HG03520 (cell line): Measurements from ENCODE around the gene FRAT2.
A peak's percentile ranks its signal among the peaks of the same experiment; 100 is the strongest.

Source experiments
- ATAC-seq: cut with Tn5 transposase; IDR thresholded peaks from one replicate; pipeline ENCODE4 v1.9.1; 2021; ENCODE audit warnings: mild to moderate bottlenecking, moderate library complexity; ENCODE audit not compliant: unreplicated experiment

The FRAT2 gene

DNA sequence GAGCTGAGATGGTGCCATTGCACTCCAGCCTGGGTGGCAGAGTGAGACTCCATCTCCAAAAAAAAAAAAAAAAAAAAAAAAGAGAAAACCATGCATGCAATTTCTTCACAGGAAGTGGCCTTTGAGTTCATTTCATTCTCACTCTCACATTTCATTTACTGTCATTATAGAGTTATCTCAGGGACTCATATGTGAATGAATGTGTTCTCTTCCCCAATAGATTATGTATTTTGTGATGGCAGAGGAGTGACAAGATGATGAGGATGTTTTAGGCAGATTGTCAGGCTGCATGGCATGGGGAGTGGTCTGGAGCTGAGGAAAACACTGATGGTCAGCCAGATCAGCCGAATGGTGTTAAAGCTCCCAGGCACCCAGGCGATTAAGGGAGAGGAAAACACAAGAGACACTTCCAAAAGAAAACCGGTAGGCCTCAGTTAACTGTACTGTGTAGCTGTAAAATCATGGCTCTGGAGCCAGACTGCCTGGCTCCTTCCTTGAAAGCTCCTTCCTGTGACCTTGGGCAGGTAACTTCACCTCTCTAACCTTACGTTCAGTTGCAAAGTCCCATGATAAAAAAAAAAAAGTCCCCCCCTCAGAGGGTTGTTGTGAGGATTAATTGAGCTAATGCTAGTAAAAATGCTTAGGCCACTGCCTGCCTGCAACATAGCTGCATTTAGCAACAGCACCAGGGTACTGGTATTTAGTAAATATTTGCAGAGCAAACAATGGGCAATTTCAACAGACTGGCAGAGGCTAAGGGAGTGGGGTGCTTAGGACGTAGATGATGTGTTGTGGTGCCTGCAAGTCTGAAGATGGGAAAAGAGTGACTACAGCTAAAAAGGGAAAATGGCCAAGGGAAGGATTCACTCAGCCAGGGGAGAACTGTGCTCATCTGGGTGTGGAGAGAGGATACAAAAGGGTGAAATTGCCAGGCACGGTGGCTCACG is 6.9 kb downstream of the FRAT2 start:
- ATAC-seq, result no peak

DNA sequence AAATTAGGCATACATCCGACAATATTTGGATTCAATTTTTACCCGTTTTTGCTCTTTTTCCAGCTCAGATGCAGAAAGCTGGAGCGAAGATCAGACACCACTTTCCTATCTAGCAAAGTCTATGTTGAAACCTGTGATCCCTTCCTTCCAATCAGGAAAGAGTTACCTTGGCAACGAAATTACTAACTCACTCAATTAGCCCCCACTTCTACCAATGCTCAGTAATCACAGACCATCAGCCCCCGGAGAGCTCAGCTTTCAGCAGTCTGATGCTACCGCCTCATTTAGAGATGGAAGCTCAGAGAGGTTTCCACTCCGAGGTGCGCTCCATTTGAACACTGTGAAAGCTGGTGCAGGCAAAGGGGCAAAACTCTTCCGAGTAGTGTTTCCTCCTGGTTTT is 8.8 kb downstream of the FRAT2 start:
- no peak for ATAC-seq

DNA sequence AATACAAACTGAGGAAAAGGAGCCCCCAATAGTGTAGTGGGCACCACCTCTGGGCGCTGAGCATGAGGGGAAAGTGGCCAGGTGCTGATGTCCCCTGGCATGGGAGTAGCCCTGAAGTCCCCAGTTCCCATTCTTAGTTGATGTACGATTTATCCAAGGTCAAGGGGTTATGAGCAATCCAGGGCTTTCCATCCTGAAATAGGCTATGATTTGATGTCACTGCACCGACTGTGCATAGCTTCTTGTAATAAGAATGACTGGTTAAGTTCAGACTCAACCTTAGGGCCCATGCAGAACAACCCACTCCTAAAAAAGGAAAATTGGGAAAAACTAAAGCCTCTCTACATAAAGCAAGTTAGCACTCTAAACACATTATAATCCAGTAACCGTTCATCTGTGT is 11.0 kb downstream of the FRAT2 start:
- no peak for ATAC-seq

DNA sequence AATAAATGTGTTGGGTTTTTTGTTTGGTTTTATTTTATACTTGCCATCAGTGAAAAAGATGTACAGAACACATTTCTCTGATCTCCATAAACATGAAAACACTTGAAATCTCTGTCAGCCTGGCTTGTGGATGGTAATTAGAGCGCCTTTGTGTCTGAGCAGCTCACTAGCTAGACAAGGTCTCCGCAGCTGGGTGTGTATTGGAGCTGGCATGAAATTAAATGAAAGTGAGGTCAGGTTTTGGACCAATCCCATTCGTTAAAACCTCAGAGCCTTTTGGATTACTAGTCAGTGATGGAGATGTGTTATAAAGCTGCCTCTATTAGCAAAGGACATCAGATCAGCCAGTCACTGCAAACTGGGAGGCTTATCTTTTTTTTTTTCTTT is 12.7 kb downstream of the FRAT2 start:
- ATAC-seq, result no peak

DNA sequence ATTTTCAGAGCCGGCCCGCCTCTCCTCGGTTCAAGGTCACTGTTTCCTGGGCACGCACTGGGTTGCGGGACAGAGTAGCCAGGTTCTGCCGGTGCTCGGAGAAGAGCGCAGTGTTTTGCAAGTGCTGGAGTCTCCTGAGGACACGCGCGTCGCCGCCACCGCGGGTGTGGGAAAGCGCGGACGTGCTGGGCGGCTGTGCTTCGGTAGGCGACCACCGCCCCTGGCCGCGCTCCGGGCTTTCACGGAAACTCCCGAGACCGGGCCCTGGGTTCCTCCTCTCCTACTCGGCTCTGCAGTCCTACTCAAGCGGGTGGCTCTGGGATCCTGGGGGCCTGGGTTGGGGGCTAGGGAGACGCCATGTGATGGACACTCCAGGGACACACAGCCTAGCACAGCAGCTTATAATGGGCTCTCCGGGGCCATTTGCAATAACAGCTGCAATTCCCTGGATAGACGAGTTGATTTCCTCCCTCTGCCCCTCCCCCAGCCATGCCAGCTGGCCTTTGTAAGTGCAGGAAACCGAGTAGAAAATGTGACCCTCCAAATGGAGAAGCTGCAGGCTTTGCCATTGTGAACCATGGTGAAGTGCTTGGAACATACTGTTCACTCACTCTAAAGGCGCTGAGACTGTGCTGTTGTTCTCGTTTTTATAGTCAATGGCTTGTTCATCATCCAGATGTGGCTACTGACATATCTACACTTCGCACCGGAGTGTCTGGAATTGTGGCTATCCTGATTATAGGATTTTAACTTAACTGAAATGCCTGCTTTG is 13.3 kb downstream of the FRAT2 start:
- ATAC-seq, result no peak

DNA sequence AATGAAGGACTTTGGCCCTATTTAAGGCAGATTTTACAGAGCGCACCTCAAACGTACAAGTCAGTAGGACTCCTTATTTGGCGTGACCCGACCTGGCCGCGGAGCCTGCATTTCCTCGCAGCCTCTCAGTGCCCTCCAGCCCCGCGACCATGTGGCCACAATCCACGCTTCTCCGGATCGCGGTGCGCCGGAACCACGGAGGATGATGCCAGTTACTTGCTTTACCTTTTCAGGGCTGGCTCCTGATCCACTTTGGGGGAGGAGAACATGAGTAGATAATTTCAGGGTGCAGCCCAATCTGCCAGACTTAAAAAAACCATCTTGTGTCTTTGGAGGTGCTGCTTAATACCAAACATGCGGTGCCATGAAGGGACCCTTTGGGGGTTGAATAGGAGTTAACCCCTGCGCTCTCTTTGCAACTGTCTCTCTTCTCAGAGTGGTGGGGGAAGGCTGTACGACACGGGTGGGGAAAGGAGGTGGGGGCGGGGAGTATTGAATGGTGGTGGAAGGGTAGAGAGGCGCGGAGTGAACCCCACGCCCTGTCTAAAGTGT is 14.0 kb downstream of the FRAT2 start:
- ATAC-seq, result no peak

DNA sequence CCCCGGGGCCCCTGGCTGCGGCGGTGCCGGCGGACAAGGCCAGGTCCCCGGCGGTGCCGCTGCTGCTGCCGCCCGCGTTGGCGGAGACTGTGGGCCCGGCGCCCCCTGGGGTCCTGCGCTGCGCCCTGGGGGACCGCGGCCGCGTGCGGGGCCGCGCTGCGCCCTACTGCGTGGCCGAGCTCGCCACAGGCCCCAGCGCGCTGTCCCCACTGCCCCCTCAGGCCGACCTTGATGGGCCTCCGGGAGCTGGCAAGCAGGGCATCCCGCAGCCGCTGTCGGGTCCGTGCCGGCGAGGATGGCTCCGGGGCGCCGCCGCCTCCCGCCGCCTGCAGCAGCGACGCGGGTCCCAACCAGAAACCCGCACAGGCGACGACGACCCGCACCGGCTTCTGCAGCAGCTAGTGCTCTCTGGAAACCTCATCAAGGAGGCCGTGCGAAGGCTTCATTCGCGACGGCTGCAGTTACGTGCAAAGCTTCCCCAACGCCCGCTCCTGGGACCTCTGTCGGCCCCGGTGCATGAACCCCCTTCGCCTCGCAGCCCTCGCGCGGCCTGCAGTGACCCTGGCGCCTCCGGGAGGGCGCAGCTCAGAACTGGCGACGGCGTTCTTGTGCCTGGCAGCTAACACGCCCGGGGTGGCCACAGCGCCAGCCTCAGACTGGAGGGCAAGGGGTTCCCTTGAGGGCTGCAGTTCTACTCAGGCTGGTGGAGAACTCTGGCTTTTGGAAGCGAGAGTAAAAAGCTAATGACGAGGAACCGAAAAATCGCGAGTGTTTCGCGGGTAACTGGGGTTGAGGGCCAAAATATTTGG is 14.7 kb downstream of the FRAT2 start:
- peak; percentile 27 for ATAC-seq

DNA sequence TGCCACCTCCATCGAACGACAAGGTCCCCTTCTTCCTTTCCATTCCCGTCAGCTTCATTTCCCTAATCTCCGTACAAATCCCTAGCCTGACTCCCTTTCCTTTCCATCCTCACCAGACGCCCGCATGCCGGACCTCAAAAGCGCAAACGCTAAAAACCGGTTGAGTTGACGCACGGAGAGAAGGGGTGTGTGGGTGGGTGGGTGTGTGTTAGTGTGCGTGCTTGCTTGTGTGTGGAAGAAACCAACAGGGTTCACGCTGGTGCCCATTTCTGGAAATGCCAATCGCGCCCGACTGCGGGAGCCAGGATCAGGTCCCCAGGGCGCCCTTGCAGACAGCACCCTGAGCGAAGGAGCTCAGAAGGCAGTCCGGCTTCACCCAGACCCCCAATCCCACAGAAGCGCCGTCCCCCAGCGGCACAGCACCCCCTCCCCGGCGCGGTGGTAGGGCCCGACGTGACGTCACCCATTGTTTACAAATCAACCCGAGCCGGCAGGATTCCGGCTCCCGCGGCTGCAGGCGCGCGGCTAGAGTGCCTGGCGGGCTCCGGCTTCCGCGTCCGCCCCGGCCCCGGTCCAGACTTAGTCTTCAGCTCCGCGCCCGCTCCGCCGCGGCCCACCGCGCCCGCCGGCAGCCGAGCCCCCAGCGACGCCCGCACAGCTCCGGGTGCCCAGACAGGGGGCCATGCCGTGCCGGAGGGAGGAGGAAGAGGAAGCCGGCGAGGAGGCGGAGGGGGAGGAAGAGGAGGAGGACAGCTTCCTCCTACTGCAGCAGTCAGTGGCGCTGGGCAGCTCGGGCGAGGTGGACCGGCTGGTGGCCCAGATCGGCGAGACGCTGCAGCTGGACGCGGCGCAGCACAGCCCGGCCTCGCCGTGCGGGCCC is 15.5 kb downstream of the FRAT2 start, which contains the start of gene FRAT1:
Gene FRAT1 (plus strand): TSS at position 500 of the 880 bp plus-strand sequence. CDS start 183 bp downstream, at position 683.
- peak; percentile 66 for ATAC-seq

DNA sequence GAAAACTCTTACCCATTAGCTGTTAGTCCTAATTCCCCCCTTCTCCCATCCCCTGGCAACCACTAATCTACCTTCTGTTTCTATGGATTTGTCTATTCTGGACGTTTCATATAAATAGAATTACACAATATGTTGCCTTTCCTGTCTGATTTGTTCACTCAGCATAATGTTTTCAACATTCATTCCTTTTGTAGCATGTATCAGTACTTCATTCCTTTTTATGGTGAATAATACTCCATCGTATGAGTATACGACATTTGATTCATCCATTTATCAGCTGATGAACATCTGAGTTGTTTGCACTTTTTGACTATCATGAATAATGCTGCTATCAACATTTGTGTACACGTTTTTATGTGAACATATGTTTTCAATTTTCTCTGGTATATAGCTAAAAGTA is 19.9 kb downstream of the FRAT2 start:
- no peak for ATAC-seq

DNA sequence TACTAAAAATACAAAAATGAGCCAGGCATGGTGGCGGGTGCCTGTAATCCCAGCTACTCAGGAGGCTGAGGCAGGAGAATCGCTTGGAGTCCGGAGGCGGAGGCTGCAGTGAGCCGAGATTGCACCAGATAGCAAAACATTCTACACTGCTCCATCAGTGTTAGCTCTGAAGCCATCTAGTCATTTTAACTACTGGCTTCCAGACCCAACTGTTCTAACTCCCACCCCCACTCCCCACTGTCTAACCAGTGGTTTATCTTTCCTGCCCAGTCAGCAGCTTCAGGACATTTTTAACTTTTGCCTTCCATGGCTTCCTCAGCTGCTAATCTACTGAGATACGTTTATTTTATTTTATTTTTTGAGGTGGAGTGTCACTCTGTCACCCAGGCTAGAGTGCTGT is 21.6 kb downstream of the FRAT2 start:
- no peak for ATAC-seq

DNA sequence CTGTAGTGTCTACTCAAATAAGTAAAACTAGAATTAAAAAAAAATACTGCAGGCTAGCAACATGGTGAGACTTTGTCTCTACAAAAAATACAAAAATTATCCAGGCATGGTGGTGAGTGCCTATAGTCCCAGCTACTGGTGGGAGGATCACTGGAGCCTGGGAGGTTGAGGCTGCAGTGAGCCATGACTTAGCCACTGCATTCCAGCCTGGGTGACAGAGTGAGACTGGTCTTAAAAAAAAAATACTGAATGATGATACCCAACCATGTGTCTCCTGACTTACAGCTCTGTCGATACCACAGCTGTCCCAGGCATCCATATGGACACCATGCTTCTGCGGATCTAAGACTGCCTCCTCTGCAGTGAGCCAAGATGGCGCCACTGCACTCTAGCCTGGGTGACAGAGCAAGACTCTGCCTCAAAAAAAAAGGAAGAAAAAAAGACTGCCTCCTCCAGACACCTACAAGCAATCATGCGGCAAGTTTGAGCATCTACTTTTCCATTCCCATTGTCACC is 23.4 kb downstream of the FRAT2 start:
- ATAC-seq, result no peak

DNA sequence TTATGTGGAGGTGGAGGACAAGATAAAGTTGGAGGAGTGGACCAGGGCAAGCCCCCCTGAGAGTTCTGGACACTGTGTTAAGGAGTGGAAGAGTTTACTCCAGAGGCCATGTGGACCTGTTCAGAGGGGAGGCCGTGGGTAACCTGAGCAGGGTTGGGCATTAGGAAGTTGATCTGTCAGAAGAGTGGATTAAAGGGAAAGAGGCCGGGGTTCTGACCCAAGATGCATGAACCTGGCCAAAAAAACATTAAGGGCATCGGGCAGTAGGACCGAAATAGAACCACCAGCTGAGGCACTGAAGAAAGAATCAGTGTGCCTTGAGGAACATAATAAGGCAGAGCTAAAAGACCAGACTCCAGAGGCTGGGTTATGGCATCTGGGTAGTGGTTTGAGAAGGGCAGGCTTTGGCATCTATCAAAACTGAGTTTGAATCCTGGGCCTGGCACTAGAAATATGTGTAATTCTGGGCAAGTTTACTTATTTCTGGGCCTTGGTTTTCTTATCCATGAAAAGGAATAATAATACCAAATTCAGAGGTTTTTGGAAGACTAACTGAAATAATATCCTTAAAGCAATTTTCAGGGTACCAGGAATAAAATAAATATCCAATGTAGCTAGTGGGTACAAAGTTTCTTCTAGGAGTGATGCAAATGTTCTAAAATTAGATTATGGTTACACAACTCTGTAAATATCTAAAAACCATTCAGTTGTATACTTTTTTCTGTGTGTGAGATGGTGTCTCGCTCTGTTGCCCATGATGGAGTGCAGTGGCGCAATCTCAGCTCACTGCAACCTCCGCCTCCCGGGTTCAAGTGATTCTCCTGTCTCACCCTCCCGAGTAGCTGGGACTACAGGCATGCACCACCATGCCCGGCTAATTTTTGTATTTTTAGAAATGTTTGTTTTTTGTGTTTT is 26.4 kb downstream of the FRAT2 start:
- no peak for ATAC-seq

DNA sequence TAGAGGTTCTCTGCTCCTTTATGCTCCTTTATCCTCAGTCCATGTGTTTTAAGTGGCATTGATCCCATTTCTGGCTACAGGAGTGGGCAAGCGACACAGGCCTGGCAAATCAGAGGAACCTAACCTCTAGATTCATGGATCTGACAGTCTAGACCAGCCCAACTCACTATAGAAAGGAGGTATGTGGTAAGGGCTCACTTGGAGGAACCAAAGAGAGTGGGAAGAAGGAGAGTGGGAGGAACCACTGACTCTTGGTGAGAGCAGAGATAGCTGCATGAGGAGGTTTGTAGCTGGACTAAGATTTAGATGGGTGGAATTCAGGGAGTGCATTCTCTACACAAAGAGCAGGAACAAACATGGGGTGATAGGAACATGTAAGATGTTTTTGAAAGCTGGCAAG is 27.1 kb downstream of the FRAT2 start:
- ATAC-seq, result no peak

DNA sequence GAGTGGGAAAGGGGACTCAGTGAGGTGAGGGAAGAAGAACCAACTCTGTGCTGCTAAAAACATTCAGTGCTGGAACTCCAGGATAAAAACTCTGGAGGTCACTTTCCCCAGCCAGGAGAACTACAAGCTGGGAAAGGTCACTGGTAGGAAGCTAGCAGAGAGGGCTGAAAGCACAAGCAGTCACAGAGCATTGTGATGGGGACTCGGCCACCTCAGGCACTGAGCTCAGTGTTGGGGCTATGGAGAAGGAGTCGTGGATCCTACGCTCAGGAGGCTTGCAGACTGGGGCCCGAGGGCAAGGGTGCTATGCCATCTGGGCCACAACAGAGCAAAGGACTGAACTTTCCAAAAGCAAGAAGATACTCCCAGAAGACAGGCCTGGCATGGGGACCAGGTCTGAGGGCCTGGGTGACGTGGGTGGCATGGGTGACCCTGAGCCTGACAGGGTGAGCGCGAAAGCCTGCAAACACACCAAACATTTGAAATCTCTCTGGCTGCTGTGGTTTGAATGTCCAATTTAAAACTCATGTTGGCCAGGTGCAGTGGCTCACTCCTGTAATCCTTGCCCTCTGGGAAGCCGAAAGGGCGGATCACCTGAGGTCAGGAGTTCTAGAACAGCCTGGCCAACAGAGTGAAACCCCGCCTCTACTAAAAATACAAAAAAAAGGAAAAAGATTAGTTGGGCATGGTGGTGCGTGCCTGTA is 32.3 kb downstream of the FRAT2 start:
- ATAC-seq, result no peak

DNA sequence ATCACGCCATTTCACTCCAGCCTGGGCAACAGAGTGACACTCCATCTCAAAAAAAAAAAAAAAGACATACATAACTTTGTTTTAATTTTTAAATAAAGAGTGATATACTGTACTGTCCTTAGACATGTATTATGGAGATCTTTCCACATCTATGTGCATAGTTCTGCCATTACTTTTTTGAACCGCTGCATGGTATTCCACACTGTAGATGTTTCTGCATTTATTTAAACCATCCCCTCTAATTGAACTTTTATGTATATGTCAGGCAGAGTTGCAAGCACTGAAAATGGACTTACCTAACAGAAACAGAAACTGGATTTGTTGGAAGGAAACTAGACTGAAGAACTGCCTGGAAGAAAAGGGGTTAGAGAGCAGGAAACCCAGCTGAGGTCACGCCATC is 33.5 kb downstream of the FRAT2 start:
- ATAC-seq, result no peak

DNA sequence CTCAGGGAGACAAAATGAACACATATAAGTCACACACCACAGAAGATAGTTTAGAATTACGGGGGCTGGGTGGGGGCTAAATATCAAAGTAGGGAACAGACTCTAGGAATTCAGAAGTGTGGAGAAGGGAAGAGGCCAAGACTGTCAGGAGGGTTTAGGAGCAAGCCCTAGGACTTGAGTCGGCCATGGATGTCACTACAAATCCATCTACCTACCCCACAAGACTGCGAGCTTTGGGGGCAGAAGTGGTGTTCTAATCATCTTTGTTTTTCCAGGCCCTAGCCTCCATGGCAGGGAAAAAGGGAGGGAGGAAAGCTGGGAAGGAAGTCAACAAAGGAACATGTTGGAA is 36.3 kb downstream of the FRAT2 start:
- ATAC-seq, result no peak

DNA sequence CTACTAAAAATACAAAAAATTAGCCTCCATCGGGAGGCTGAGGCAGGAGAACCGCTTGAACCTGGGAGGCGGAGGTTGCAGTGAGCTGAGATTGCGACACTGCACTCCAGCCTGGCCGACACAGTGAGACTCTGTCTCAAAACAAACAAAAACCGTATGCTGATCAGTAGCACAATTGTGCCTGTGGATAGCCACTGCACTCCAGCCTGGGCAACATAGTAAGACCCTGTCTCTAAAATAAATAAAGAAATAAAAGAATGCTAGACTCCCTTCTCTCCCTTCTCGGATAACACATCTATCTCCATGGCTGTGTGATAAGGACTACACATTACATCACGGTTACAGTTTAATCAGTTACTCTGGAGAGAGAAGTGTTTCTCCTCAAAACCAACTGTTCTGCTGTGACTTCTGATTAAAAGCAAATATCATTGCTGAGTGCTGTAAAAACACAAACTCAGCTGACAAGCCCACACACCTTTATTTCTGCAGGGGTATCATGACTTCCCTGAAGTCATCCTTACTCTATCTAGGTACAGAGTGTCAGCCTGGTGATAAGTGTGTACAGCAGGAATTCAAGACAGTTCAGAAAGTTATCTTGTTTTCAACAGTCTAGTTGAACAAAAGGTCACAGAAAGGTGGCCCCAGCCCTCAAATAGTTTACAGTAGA is 36.8 kb downstream of the FRAT2 start:
- no peak for ATAC-seq

DNA sequence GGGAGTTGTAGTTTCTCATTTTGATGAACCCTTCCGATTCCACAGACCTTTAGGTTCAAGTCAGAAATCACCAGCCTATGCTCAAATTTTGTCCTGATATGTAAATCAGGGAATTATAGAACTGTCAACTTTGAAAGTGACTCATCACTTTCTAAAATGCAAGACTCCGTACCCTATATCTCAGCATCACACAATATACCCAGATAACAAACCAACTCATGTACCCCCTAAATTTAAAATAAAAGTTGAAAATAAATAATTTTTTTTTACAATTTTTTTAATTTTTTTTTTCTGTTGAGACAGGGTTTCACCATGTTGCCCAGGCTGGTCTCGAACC is 41.7 kb downstream of the FRAT2 start:
- no peak for ATAC-seq
